ENCODE results near the gene EEFSEC.

EEFSEC gene

DNA sequence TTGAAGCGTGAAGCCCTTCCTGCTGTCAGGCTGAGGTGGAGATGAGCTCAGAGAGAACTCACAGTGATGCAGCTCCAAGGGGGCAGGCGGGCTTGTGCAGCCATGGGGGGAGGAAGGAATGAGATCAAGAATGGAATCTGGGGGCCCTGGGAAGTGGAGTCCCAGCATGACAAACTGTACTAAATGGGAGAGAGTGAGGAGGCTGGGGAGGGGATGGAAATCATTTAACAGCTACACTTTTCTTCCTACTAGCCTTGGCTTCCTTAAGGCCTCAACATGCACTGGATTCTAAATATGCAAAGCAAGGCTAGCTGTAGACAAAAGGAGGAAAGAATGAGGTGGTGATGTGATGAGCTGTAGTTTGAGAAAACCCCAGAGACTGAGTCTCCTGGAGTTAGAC, 133.9 kb downstream of the EEFSEC start:
- Histone ChIP-seq H3K27me3 (ENCODE audit: control insufficient read depth in 1 of 2, insufficient read depth in 2 of 2, low read length in 2 of 2) (no peaks in the 10 kb centered on the region), H3K4me1 (ENCODE audit: insufficient read depth, low read length) (peaks cover 12% of the 10 kb centered on the region), H3K4me3 (ENCODE audit: low read depth in 1 of 2, low read length in 2 of 2) (no peak overlapping the region), H3K9me3 (ENCODE audit: low read length) (no peaks in the 10 kb centered on the region), H3K27ac (ENCODE audit: low read depth, low read length) (no peak overlapping the region), H3K9ac (ENCODE audit: low read length) (no peak overlapping the region), H3K36me3 (ENCODE audit: insufficient read depth, low read length) (no peaks in the 10 kb centered on the region)

DNA sequence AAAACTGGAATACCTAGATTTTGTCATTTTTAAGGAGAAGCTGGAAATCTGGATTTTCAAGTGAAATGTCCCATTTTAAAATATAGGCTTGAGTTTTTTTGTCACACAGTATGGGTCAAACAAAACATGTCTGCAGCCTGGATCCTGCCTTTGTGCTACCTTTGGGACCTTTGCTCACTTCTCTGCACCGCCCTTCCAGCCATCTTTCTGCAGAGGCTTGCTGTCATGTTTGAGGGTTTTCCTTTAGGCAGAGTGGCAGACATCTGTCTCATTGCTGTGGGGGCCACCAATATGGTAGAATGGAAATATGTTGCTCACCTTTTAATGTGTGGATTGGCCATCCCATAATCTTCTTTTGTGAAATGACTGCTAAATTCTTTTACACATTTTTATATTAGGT, 136.3 kb downstream of the EEFSEC start:
- Histone ChIP-seq H3K27me3 (ENCODE audit: control insufficient read depth in 1 of 2, insufficient read depth in 2 of 2, low read length in 2 of 2) (no peaks in the 10 kb centered on the region), H3K4me3 (ENCODE audit: low read depth in 1 of 2, low read length in 2 of 2) (no peak overlapping the region), H3K9me3 (ENCODE audit: low read length) (no peaks in the 10 kb centered on the region), H3K9ac (ENCODE audit: low read length) (no peak overlapping the region), H3K27ac (ENCODE audit: low read depth, low read length) (no peak overlapping the region), H3K4me1 (ENCODE audit: insufficient read depth, low read length) (no peaks in the 10 kb centered on the region), H3K36me3 (ENCODE audit: insufficient read depth, low read length) (no peaks in the 10 kb centered on the region)

DNA sequence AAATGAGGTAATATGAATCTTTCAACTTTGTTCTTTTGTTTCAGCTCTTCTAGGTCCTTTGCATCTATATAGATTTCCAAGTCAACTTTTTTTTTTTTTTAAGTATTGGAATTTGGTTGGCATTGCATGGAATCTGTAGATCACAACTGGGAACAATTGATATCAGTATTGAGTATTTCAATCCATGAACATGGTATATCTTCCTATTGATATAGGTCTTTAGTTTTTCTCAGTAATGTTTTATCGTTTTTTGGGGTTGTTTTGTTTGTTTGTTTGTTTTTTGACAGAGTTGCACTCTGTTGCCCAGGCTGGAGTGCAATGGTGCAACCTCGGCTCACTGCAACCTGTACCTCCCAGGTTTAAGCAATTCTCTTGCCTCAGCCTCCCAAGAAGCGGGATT, 137.2 kb downstream of the EEFSEC start:
- Histone ChIP-seq H3K9ac (ENCODE audit: low read length) (no peak overlapping the region), H3K4me3 (ENCODE audit: low read depth in 1 of 2, low read length in 2 of 2) (no peak overlapping the region), H3K27me3 (ENCODE audit: control insufficient read depth in 1 of 2, insufficient read depth in 2 of 2, low read length in 2 of 2) (no peaks in the 10 kb centered on the region), H3K4me1 (ENCODE audit: insufficient read depth, low read length) (no peaks in the 10 kb centered on the region), H3K9me3 (ENCODE audit: low read length) (no peaks in the 10 kb centered on the region), H3K36me3 (ENCODE audit: insufficient read depth, low read length) (no peaks in the 10 kb centered on the region), H3K27ac (ENCODE audit: low read depth, low read length) (no peak overlapping the region)

DNA sequence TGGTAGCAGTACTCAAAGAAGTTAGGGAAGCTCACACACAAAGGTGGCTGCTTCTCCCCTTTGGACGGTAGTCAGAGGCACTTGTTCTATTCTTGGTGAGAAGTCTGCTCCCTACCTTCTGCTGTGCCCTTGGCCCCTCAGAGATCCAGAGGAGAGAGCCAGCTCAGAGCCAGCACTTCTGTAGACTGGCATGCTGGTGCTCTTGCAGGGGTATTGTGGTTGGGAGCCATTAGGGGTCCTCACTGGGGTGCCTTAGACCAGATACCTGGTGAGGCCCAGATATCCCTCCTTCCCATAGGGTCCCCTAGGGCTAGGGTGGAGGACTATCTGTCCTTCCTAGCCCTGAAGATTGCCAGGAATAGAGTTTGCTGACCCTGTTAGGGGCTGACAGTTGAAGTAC, 140.6 kb downstream of the EEFSEC start:
- H3K9me3 ChIP-seq (ENCODE audit: low read length), result no peaks in the 10 kb centered on the region
- H3K4me1 ChIP-seq (ENCODE audit: insufficient read depth, low read length), result no peaks in the 10 kb centered on the region
- H3K27ac ChIP-seq (ENCODE audit: low read depth, low read length), result no peak overlapping the region
- H3K9ac ChIP-seq (ENCODE audit: low read length), result no peak overlapping the region
- H3K27me3 ChIP-seq (ENCODE audit: control insufficient read depth in 1 of 2, insufficient read depth in 2 of 2, low read length in 2 of 2), result no peaks in the 10 kb centered on the region
- H3K36me3 ChIP-seq (ENCODE audit: insufficient read depth, low read length), result no peaks in the 10 kb centered on the region
- H3K4me3 ChIP-seq (ENCODE audit: low read depth in 1 of 2, low read length in 2 of 2), result no peak overlapping the region

DNA sequence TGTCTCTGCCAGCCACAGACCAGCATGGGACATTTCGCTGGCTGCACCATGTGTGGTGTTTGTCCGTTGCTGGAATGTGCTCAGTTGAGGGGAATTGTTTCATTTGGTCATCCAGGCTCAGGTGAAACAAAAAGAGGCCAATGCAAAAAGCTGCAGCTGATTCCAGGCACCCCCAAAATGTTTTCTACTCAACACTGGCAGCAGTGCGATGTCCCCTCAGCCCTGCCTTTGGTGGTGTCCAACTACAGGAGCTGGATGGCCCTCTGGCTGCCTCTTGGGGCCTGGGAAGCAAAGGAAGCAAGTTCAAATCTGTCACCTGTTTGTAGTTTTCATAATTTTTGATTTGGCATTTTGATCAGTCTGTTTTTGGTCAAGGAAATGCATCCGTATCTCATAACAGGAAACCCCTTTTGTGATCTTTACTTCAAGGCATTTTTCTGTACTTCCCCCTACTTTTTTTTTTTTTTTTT, 141.8 kb downstream of the EEFSEC start:
- no peaks in the 10 kb centered on the region for H3K9me3 ChIP-seq (ENCODE audit: low read length)
- no peaks in the 10 kb centered on the region for H3K27me3 ChIP-seq (ENCODE audit: control insufficient read depth in 1 of 2, insufficient read depth in 2 of 2, low read length in 2 of 2)
- H3K36me3 ChIP-seq (ENCODE audit: insufficient read depth, low read length), result no peaks in the 10 kb centered on the region
- H3K4me1 ChIP-seq (ENCODE audit: insufficient read depth, low read length), result no peaks in the 10 kb centered on the region
- no peak overlapping the region for H3K4me3 ChIP-seq (ENCODE audit: low read depth in 1 of 2, low read length in 2 of 2)
- no peak overlapping the region for H3K27ac ChIP-seq (ENCODE audit: low read depth, low read length)
- no peak overlapping the region for H3K9ac ChIP-seq (ENCODE audit: low read length)

DNA sequence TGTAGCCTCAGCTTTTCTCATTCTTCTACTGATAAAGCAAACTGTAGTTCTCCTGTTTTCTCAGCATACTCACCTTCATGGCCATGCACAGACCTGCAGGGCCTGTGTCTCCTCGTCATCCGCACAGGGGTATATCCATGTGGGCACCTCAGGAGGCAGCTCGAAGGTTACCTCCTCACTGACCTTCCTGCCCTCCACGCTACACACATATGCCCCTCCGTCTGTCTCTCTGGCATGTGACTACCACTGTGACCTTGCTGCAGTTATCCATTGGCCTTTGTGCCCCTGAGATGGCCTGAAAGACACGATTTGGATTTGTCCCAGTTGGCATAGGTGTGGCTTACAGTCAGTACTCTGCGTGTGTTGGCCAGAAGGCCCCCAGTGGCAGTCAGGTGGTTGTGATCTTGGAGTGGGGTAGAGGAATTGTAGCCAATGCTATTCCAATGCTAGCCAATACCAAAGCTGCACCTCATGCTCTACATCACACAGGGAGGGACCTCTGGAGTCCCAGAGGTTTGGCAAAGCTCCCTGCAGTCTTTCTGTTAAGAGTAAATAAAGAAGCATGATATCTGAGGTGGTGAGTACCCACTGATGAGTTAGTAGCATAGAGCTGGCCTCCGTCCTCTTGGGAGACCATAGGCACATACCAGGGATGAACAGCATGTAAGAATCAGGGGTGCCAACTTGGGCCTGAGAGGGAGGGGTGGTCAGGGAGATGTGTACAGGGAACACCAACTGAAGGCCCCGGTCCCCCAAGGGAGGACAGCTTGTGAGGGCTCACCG, 143.4 kb downstream of the EEFSEC start:
- H3K9ac ChIP-seq (ENCODE audit: low read length), result no peak overlapping the region
- H3K9me3 ChIP-seq (ENCODE audit: low read length), result no peaks in the 10 kb centered on the region
- no peaks in the 10 kb centered on the region for H3K36me3 ChIP-seq (ENCODE audit: insufficient read depth, low read length)
- no peak overlapping the region for H3K27ac ChIP-seq (ENCODE audit: low read depth, low read length)
- H3K4me1 ChIP-seq (ENCODE audit: insufficient read depth, low read length), result no peaks in the 10 kb centered on the region
- no peaks in the 10 kb centered on the region for H3K27me3 ChIP-seq (ENCODE audit: control insufficient read depth in 1 of 2, insufficient read depth in 2 of 2, low read length in 2 of 2)
- H3K4me3 ChIP-seq (ENCODE audit: low read depth in 1 of 2, low read length in 2 of 2), result no peak overlapping the region

DNA sequence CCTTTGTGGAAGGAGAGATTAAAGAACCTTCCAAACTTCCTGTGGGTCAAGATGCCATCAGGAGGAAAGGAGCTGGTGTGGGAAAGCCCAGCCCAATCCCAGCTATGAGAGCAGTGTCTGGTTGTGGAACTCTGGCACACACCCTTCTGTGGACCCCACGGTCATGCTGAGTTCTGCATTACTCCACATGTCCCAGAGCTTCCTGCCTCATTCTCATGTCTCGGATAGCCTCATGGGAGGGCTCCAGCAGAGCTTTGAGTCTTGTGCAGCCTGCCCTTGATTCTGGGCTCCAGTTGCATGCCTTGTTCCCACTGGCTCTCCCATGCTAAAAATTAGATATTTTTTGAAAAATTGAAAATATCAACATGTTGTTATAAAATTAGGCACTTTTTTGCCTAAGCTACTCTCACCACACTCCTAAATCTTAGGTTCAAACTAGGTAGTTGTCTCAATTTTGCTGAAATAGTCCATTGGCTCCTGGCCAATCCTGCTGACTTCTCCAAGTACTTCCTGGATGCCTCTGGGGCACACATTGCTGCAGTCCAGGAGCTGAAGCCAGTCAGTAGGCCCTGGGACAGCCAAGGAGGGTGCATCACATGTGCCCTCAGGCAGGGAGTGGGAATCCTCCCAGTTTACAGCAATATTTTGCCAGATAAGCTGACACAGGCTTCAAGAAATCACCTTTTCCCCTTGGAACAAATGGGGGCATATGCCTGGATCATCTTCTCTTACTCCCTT, 144.3 kb downstream of the EEFSEC start:
- no peaks in the 10 kb centered on the region for H3K9me3 ChIP-seq (ENCODE audit: low read length)
- H3K27me3 ChIP-seq (ENCODE audit: control insufficient read depth in 1 of 2, insufficient read depth in 2 of 2, low read length in 2 of 2), result no peaks in the 10 kb centered on the region
- H3K4me3 ChIP-seq (ENCODE audit: low read depth in 1 of 2, low read length in 2 of 2), result no peak overlapping the region
- H3K27ac ChIP-seq (ENCODE audit: low read depth, low read length), result no peak overlapping the region
- H3K4me1 ChIP-seq (ENCODE audit: insufficient read depth, low read length), result no peaks in the 10 kb centered on the region
- H3K9ac ChIP-seq (ENCODE audit: low read length), result no peak overlapping the region
- no peaks in the 10 kb centered on the region for H3K36me3 ChIP-seq (ENCODE audit: insufficient read depth, low read length)

DNA sequence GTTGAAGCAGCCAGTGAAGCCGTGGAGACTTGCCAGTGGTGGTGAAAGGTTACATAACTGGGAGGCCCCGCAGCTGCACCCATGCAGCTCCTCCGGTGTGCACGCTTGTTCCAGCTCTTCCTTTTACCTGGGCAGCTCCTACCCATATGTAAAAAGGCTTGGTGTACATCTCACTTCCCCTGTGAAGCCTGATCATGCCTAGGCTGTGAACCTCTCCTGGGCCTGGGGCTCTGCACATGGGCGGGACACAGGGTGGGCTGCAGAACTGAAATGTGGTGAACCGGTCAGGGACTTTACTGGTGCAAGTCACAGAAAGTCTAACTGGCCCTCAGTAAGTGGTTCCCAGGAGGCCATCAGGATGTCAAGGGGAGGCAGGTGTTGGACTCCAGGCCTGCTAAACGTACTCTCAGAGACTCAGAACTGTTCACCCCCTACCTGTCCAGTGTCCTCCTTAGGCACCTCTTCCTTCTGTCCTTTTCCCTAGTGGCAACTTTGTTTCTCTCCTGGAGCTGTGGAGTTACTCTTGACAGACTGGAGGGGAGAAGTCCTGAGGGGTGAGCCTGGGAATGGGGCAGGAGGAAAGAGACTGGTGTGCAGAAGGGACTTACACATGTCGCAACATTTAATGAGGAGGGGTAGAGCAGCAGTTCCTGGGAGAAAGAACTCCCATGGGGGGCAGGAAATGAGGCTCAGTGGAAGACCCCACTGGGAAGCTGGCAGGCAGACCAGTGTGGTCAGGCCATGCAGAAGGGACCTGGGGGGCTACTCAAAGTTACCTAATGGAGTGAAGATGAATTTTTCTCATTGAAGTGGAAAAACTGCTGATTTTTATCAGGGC, 148.1 kb downstream of the EEFSEC start:
- no peak overlapping the region for H3K9ac ChIP-seq (ENCODE audit: low read length)
- H3K4me3 ChIP-seq (ENCODE audit: low read depth in 1 of 2, low read length in 2 of 2), result no peak overlapping the region
- no peaks in the 10 kb centered on the region for H3K27me3 ChIP-seq (ENCODE audit: control insufficient read depth in 1 of 2, insufficient read depth in 2 of 2, low read length in 2 of 2)
- no peak overlapping the region for H3K27ac ChIP-seq (ENCODE audit: low read depth, low read length)
- H3K36me3 ChIP-seq (ENCODE audit: insufficient read depth, low read length), result no peaks in the 10 kb centered on the region
- H3K4me1 ChIP-seq (ENCODE audit: insufficient read depth, low read length), result no peaks in the 10 kb centered on the region
- no peaks in the 10 kb centered on the region for H3K9me3 ChIP-seq (ENCODE audit: low read length)

DNA sequence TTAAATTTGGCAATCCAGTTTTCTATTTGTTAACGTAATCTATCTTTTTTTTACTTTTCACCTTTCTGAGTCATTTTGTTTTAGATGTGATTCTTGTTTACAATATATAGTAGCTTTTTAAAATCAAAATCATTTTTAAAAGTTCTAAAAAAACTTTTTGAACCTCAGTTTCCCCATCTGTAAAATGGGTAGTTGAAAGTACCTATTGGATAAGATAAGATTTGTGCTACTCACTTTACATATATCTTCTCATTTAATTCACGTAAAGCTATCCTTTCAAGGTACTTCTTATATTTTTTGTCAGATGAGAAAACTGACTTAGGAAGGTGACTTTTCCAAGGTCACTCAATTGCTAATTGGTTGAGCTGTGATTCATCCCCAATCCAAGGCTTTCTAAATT, 153.2 kb downstream of the EEFSEC start:
- no peaks in the 10 kb centered on the region for H3K27me3 ChIP-seq (ENCODE audit: control insufficient read depth in 1 of 2, insufficient read depth in 2 of 2, low read length in 2 of 2)
- H3K4me3 ChIP-seq (ENCODE audit: low read depth in 1 of 2, low read length in 2 of 2), result no peak overlapping the region
- no peaks in the 10 kb centered on the region for H3K4me1 ChIP-seq (ENCODE audit: insufficient read depth, low read length)
- H3K9ac ChIP-seq (ENCODE audit: low read length), result no peak overlapping the region
- H3K27ac ChIP-seq (ENCODE audit: low read depth, low read length), result no peak overlapping the region
- no peaks in the 10 kb centered on the region for H3K9me3 ChIP-seq (ENCODE audit: low read length)
- no peaks in the 10 kb centered on the region for H3K36me3 ChIP-seq (ENCODE audit: insufficient read depth, low read length)

DNA sequence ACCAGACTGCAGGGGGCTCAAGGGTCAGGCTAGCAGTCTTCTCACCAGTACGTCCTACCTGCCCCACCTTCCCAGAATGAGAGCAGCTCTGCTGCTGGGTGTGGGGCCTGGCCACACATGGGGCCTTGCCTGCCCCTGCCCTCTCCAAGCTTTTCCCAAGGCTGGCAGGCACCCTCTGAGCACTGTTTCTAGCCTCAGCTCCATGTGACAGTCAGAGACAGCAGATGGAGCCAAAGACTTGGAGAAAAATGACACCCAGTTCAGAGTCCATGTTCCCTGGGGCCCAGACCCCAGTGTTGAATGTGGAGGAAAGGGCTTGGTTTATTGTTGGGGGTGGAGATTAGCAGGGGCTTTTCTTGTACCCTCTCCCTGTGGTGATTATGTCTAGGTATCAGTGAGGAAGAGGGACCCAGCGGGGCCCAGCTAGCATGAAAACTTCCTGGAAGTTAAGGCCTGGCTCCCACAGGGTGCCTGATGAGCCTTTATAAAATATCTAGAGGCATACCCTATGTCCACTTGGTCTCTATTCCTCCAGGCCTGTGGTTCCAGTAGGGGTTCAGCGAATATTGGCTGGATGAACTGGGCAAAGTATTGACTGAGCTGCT, 153.8 kb downstream of the EEFSEC start:
- Histone ChIP-seq H3K27me3 (ENCODE audit: control insufficient read depth in 1 of 2, insufficient read depth in 2 of 2, low read length in 2 of 2) (no peaks in the 10 kb centered on the region), H3K9me3 (ENCODE audit: low read length) (no peaks in the 10 kb centered on the region)

More for the DNA sequence above, 153.8 kb downstream of the EEFSEC start:
- no peaks in the 10 kb centered on the region for H3K4me1 ChIP-seq (ENCODE audit: insufficient read depth, low read length)
- no peaks in the 10 kb centered on the region for H3K36me3 ChIP-seq (ENCODE audit: insufficient read depth, low read length)
- no peak overlapping the region for H3K9ac ChIP-seq (ENCODE audit: low read length)
- no peak overlapping the region for H3K27ac ChIP-seq (ENCODE audit: low read depth, low read length)
- no peak overlapping the region for H3K4me3 ChIP-seq (ENCODE audit: low read depth in 1 of 2, low read length in 2 of 2)

Measured in muscle layer of colon (tissue), 2 donors.